ENCODE data around the gene TTC23.

The TTC23 gene

GRCh38 chr15:99086327-99086667 lies 163.1 kb downstream of the TTC23 start:
- TF ChIP-seq FOXP2 (optimal IDR thresholded peaks at IDR 0.05; ENCODE audit: borderline replicate concordance, extremely low read depth, extremely low read length, insufficient read depth) (no peak), REST (IDR thresholded peaks at IDR 0.05; ENCODE audit: insufficient read depth in 1 of 2, low read depth in 2 of 2, low read length in 2 of 2) (no peak), TAF1 (IDR thresholded peaks at IDR 0.05; ENCODE audit: borderline replicate concordance, insufficient read depth, low read length) (no peak), SIN3A (IDR thresholded peaks at IDR 0.05; ENCODE audit: borderline replicate concordance, insufficient read depth, low read length) (no peak), POLR2AphosphoS5 (IDR thresholded peaks at IDR 0.05; ENCODE audit: low read depth, low read length) (no peak)

Data from PFSK-1 (cell line).